IMR-90 (cell line): ENCODE data around the gene TMEM101. TPM values are rescaled to one million over a fixed set of nuclear protein-coding genes. Genes with fewer than 3 reads are reported as not detected.

Experiments
- ATAC-seq: fragments of 200-7000 bp; cut with Tn5 transposase; 2 replicates; pipeline ENCODE4 v1.9.1; 2020; ENCODE audit warnings: low read depth, mild to moderate bottlenecking, moderate library complexity
- BruUV-seq: library from RNA; stranded (reverse); fragments of 400-500 nt; replicated peaks from 2 replicates; lab custom pipeline; 2021; lab: Mats Ljungman, UMichigan
- CTCF ChIA-PET: fragments of 300-600 bp; formaldehyde crosslinking; extraction: SDS; loops from one replicate; lab custom pipeline; 2021; ENCODE audit warnings: antibody characterized with exemption; lab: Yijun Ruan, JAX
- POLR2A ChIA-PET: fragments of 300-600 bp; sonication (Branson Sonifier 250); formaldehyde crosslinking; loops from one replicate; lab custom pipeline; 2022; ENCODE audit warnings: antibody characterized with exemption; ENCODE audit not compliant: unreplicated experiment; lab: Charles Lee
- DNase-seq: peaks from one replicate; pipeline ENCODE4 v3.0.0; 2013
- H2AFZ ChIP-seq: replicated peaks from 2 replicates; pipeline ENCODE3; 2013; ENCODE audit warnings: low read length, mild to moderate bottlenecking; ENCODE audit not compliant: poor library complexity
- H2AK5ac ChIP-seq: 2 replicates; pipeline ENCODE4 v1.6.1; 2013; ENCODE audit warnings: low read depth, low read length, inconsistent platforms
- H2AK9ac ChIP-seq: replicated peaks from 2 replicates; pipeline ENCODE3; 2013; ENCODE audit warnings: mild to moderate bottlenecking, low read depth, low read length, moderate library complexity; ENCODE audit not compliant: poor library complexity
- H2BK120ac ChIP-seq: 2 replicates; pipeline ENCODE4 v1.6.1; 2013; ENCODE audit warnings: low read depth, low read length, inconsistent platforms
- H2BK15ac ChIP-seq: 3 replicates; pipeline ENCODE4 v1.6.1; 2013; ENCODE audit warnings: low read depth, low read length, inconsistent platforms
- H2BK20ac ChIP-seq: 2 replicates; pipeline ENCODE4 v1.6.1; 2013; ENCODE audit warnings: low read depth, mild to moderate bottlenecking, inconsistent platforms, low read length, moderate library complexity
- H2BK5ac ChIP-seq: 2 replicates; pipeline ENCODE4 v1.6.1; 2013; ENCODE audit warnings: mild to moderate bottlenecking, low read depth, low read length, inconsistent platforms; ENCODE audit not compliant: poor library complexity, severe bottlenecking
- H3K14ac ChIP-seq: replicated peaks from 2 replicates; pipeline ENCODE4 v1.6.1; 2013; ENCODE audit warnings: low read depth, low read length, inconsistent platforms
- H3K18ac ChIP-seq: 2 replicates; pipeline ENCODE4 v1.6.1; 2013; ENCODE audit warnings: low read depth, low read length, control low read depth
- H3K23ac ChIP-seq: 2 replicates; pipeline ENCODE4 v1.6.1; 2013; ENCODE audit warnings: low read depth, low read length, inconsistent platforms
- H3K27ac ChIP-seq: 2 replicates; pipeline ENCODE4 v1.5.1; 2013; ENCODE audit warnings: mild to moderate bottlenecking, control low read depth, low read length; ENCODE audit not compliant: insufficient read depth
- H3K27me3 ChIP-seq: 2 replicates; pipeline ENCODE4 v1.6.1; 2013; ENCODE audit warnings: low read length; ENCODE audit not compliant: control insufficient read depth, insufficient read depth
- H3K36me3 ChIP-seq: 2 replicates; pipeline ENCODE4 v1.6.1; 2013; ENCODE audit warnings: low read length, mixed read lengths; ENCODE audit not compliant: control insufficient read depth, insufficient read depth
- H3K4ac ChIP-seq: 2 replicates; pipeline ENCODE4 v1.6.1; 2013; ENCODE audit warnings: low read depth, low read length, inconsistent platforms
- H3K4me1 ChIP-seq: 2 replicates; pipeline ENCODE4 v1.6.1; 2013; ENCODE audit warnings: low read length, mixed read lengths; ENCODE audit not compliant: control insufficient read depth, insufficient read depth
- H3K4me2 ChIP-seq: 2 replicates; pipeline ENCODE4 v1.6.1; 2013; ENCODE audit warnings: low read depth, mild to moderate bottlenecking, control low read depth, low read length, moderate library complexity
- H3K4me3 ChIP-seq: 2 replicates; pipeline ENCODE4 v1.5.1; 2013; ENCODE audit warnings: low read depth, mild to moderate bottlenecking, control low read depth, low read length, moderate library complexity; ENCODE audit not compliant: insufficient read depth
- H3K56ac ChIP-seq: 2 replicates; pipeline ENCODE4 v1.6.1; 2013; ENCODE audit warnings: low read length, inconsistent platforms; ENCODE audit not compliant: insufficient read depth; ENCODE audit errors: extremely low read depth
- H3K79me1 ChIP-seq, 2 experiments: 2 replicates each; pipeline ENCODE4 v1.6.1; 2013; ENCODE audit warnings: low read length in 2 of 2, inconsistent platforms in 1 of 2, low read depth in 1 of 2
- H3K9ac ChIP-seq: 2 replicates; pipeline ENCODE4 v1.6.1; 2013; ENCODE audit warnings: low read depth, low read length, control low read depth
- H3K9me1 ChIP-seq: 2 replicates; pipeline ENCODE4 v1.6.1; 2013; ENCODE audit warnings: low read length, inconsistent platforms; ENCODE audit not compliant: insufficient read depth
- H3K9me3 ChIP-seq: 2 replicates; pipeline ENCODE4 v1.6.1; 2013; ENCODE audit warnings: low read length; ENCODE audit not compliant: control insufficient read depth, insufficient read depth
- H4K20me1 ChIP-seq: 2 replicates; pipeline ENCODE4 v1.6.1; 2013; ENCODE audit warnings: low read length, inconsistent platforms; ENCODE audit not compliant: insufficient read depth
- H4K5ac ChIP-seq: 2 replicates; pipeline ENCODE4 v1.6.1; 2013; ENCODE audit warnings: mild to moderate bottlenecking, low read depth, low read length, control low read depth
- H4K8ac ChIP-seq, 2 experiments: 2 replicates each; pipeline ENCODE4 v1.6.1; 2013; ENCODE audit warnings: low read depth in 2 of 2, low read length in 2 of 2, control low read depth in 1 of 2, inconsistent platforms in 1 of 2
- H4K91ac ChIP-seq: 2 replicates; pipeline ENCODE4 v1.6.1; 2013; ENCODE audit warnings: low read depth, low read length, inconsistent platforms; ENCODE audit not compliant: insufficient read depth
- BHLHE40 ChIP-seq: fragments of 150-350 bp; IDR thresholded peaks from 2 replicates; pipeline ENCODE4 v1.6.1; 2016; ENCODE audit warnings: mild to moderate bottlenecking, low read depth, low read length
- CEBPB ChIP-seq: IDR thresholded peaks from 2 replicates; pipeline ENCODE4 v1.6.1; 2012; ENCODE audit warnings: low read depth, low read length, improper control_type of control experiment
- CHD1 ChIP-seq: IDR thresholded peaks from 2 replicates; pipeline ENCODE4 v1.6.1; 2012; ENCODE audit warnings: low read depth, low read length, improper control_type of control experiment
- FOS ChIP-seq: fragments of 150-350 bp; IDR thresholded peaks from 2 replicates; pipeline ENCODE4 v1.6.1; 2016; ENCODE audit warnings: low read depth, low read length
- MAZ ChIP-seq: IDR thresholded peaks from 2 replicates; pipeline ENCODE4 v1.6.1; 2012; ENCODE audit warnings: low read depth, mild to moderate bottlenecking, low read length, improper control_type of control experiment, moderate library complexity, borderline replicate concordance
- MXI1 ChIP-seq: IDR thresholded peaks from 2 replicates; pipeline ENCODE4 v1.6.1; 2012; ENCODE audit warnings: low read depth, mild to moderate bottlenecking, low read length, moderate library complexity, borderline replicate concordance
- NFE2L2 ChIP-seq: fragments of 150-350 bp; IDR thresholded peaks from 2 replicates; pipeline ENCODE4 v1.6.1; 2016; ENCODE audit warnings: low read depth, mild to moderate bottlenecking, low read length
- POLR2A ChIP-seq: IDR thresholded peaks from 2 replicates; pipeline ENCODE4 v1.6.1; 2012; ENCODE audit warnings: mild to moderate bottlenecking, low read depth, low read length
- RAD21 ChIP-seq: IDR thresholded peaks from 2 replicates; pipeline ENCODE4 v1.6.1; 2012; ENCODE audit warnings: low read length, improper control_type of control experiment
- RCOR1 ChIP-seq: IDR thresholded peaks from 2 replicates; pipeline ENCODE4 v1.6.1; 2012; ENCODE audit warnings: mild to moderate bottlenecking, low read length, improper control_type of control experiment; ENCODE audit not compliant: insufficient replicate concordance
- RFX5 ChIP-seq: IDR thresholded peaks from 2 replicates; pipeline ENCODE4 v1.8.0; 2012; ENCODE audit warnings: low read depth, mild to moderate bottlenecking, low read length, moderate library complexity
- SMC3 ChIP-seq: fragments of 150-350 bp; IDR thresholded peaks from 2 replicates; pipeline ENCODE4 v1.6.1; 2016; ENCODE audit warnings: low read depth, mild to moderate bottlenecking, antibody characterized with exemption, low read length, moderate library complexity
- WGBS, 2 experiments: methylation state at CpG; one replicate each; pipeline versions ENCODE4 v1.1.5 to v1.1.7; 2013; ENCODE audit warnings: missing lambda C conversion rate in 2 of 2; ENCODE audit not compliant: insufficient read length in 1 of 2; ENCODE audit errors: extremely low coverage in 2 of 2; 5-methylcytosine and 5-hydroxymethylcytosine counted together
- dilution Hi-C: fragments of 300-500 bp; cut with HindIII; formaldehyde crosslinking; loops from one replicate; pipeline ENCODE4 v1.14.3; 2018; ENCODE audit warnings: low sequenced_read_pairs; ENCODE audit not compliant: unreplicated experiment
- in situ Hi-C: fragments of 300-500 bp; cut with MboI; formaldehyde crosslinking; loops from 3 replicates; pipeline ENCODE4 v1.14.3; 2019; ENCODE audit warnings: low sequenced_read_pairs, inconsistent platforms, mixed read lengths
- intact Hi-C: fragments of 100-400 bp; cut with micrococcal nuclease; formaldehyde crosslinking; loops from 2 replicates; pipeline ENCODE4 v1.10.0; 2022
- polyA plus RNA-seq, 3 experiments: library from polyadenylated mRNA; depleted of rRNA; stranded (reverse); fragments of >200 nt; gene quantifications; 2 replicates each; pipeline ENCODE4 v1.2.3, GENCODE V29; 2012; ENCODE audit warnings: low replicate concordance in 1 of 3
- total RNA-seq: library from RNA; depleted of rRNA; stranded (reverse); fragments of >200 nt; gene quantifications from 2 replicates; pipeline ENCODE4 v1.2.3, GENCODE V29; 2012
- TF ChIP-seq, protein P1 (sequence below): fragments of 150-350 bp; IDR thresholded peaks from 2 replicates; pipeline ENCODE4 v1.6.1; 2017; ENCODE audit warnings: mild to moderate bottlenecking, antibody characterized with exemption, low read length, low read depth
- TF ChIP-seq, protein P2 (sequence below): conservative IDR thresholded peaks from 2 replicates; pipeline ENCODE4 v1.5.1; 2012; ENCODE audit warnings: mild to moderate bottlenecking, low read depth, low read length, improper control_type of control experiment

TMEM101 gene
- total and polyA plus RNA-seq, 2 of the 4 experiments (the other 2 are of a cell fraction) = 30.7 to 36.6 TPM

DNA sequence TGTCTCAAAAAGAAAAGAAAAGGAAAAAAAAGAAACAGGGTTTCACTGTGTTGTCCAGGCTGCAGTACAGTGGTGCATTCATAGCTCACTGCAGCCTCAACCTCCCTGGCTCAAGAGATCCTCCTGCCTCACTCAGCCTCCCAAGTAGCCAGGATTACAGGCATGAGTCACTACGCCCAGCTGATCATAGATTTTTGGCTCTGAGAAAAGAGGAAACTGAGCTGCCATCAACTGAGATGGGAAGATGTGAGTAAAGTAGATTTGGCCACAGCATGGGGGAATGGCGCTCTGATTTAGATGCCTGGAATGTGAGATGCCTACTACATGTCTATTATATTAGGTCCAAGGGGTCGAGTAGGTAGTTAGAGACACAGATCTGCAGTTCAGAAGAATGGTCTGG, 16.2 kb downstream of the TMEM101 start:
- in situ Hi-C loops = no loop called here

More for the DNA sequence above, 16.2 kb downstream of the TMEM101 start:
- BruUV-seq = no TSS peak
- no peak overlapping the region for H2AK5ac ChIP-seq
- no peak overlapping the region for H3K4me3 ChIP-seq
- H3K4ac ChIP-seq = no peak overlapping the region
- H2AFZ ChIP-seq = no peak overlapping the region
- no peak overlapping the region for H3K18ac ChIP-seq
- no peaks in the 10 kb centered on the region for H3K36me3 ChIP-seq
- H4K8ac ChIP-seq = no peak overlapping the region
- no peak overlapping the region for H4K91ac ChIP-seq
- H2BK15ac ChIP-seq = no peak overlapping the region
- no peak overlapping the region for H2BK120ac ChIP-seq
- H3K23ac ChIP-seq = no peak overlapping the region
- no peak overlapping the region for H3K9ac ChIP-seq
- no peak overlapping the region for H2BK20ac ChIP-seq
- peak; percentile 66 for DNase-seq
- H3K27ac ChIP-seq = no peak overlapping the region
- no peak overlapping the region for H3K56ac ChIP-seq
- H2BK5ac ChIP-seq = no peak overlapping the region
- ChIA-PET POLR2A (no interaction called here), CTCF (no interaction called here)
- H3K4me1 ChIP-seq = peaks cover 4% of the 10 kb centered on the region
- intact Hi-C loops (no loop called here), dilution Hi-C loops (no loop called here)
- no peak overlapping the region for H3K4me2 ChIP-seq
- no peaks in the 10 kb centered on the region for H4K20me1 ChIP-seq
- WGBS, 2 experiments = no CpG with 5 or more reads among the region's 3 CpGs
- H3K9me1 ChIP-seq = peaks cover 6% of the 10 kb centered on the region
- no peak overlapping the region for H2AK9ac ChIP-seq
- no peaks in the 10 kb centered on the region for H3K79me1 ChIP-seq
- H3K27me3 ChIP-seq = peaks cover 18% of the 10 kb centered on the region
- H3K14ac ChIP-seq = no peak overlapping the region
- H3K9me3 ChIP-seq = no peaks in the 10 kb centered on the region
- no peak overlapping the region for H4K5ac ChIP-seq
- TF ChIP-seq MXI1 (no peak), SMC3 (no peak), POLR2A (no peak), FOS (no peak), CHD1 (no peak), MAZ (no peak), RFX5 (no peak), RCOR1 (no peak), RAD21 (no peak), BHLHE40 (no peak), NFE2L2 (no peak), CEBPB (no peak)
- TF ChIP-seq, protein P1, sequence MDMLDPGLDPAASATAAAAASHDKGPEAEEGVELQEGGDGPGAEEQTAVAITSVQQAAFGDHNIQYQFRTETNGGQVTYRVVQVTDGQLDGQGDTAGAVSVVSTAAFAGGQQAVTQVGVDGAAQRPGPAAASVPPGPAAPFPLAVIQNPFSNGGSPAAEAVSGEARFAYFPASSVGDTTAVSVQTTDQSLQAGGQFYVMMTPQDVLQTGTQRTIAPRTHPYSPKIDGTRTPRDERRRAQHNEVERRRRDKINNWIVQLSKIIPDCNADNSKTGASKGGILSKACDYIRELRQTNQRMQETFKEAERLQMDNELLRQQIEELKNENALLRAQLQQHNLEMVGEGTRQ = no peak
- TF ChIP-seq, protein P2, sequence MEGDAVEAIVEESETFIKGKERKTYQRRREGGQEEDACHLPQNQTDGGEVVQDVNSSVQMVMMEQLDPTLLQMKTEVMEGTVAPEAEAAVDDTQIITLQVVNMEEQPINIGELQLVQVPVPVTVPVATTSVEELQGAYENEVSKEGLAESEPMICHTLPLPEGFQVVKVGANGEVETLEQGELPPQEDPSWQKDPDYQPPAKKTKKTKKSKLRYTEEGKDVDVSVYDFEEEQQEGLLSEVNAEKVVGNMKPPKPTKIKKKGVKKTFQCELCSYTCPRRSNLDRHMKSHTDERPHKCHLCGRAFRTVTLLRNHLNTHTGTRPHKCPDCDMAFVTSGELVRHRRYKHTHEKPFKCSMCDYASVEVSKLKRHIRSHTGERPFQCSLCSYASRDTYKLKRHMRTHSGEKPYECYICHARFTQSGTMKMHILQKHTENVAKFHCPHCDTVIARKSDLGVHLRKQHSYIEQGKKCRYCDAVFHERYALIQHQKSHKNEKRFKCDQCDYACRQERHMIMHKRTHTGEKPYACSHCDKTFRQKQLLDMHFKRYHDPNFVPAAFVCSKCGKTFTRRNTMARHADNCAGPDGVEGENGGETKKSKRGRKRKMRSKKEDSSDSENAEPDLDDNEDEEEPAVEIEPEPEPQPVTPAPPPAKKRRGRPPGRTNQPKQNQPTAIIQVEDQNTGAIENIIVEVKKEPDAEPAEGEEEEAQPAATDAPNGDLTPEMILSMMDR = no peak
- ATAC-seq = no peak
